ENCODE data around the gene EPHA2. TPM values are rescaled to one million over a fixed set of nuclear protein-coding genes. Genes with fewer than 3 reads are reported as not detected.
A peak's percentile ranks its signal among the peaks of the same experiment; 100 is the strongest.

EPHA2 gene
- polyA plus RNA-seq, 2 of the 4 experiments (the other 2 are of a cell fraction), result 59.3 to 93.2 TPM

- DNase-seq (ENCODE audit: low read depth in 1 of 2, low spot score in 1 of 2) (no peak), ATAC-seq (no peak), FAIRE-seq (no peak)
- Histone ChIP-seq H3K4me3 (no peak overlapping the region), H3K9me3 (no peaks in the 10 kb centered on the region), H3K4me2 (no peak overlapping the region), H3K27ac (no peak overlapping the region; a peak in 1 of 6 replicates), H3K4me1 (peaks cover 35% of the 10 kb centered on the region)
- CTCF ChIA-PET, result interaction anchor here (1.6 to 7.6 kb wide), 2 partner anchors 18 to 34 kb away, joined by 4 to 55 read pairs; no protein-coding TSS in a partner anchor
- WGBS (ENCODE audit: missing lambda C conversion rate), result 92% methylated on average over 8 of the region's 8 CpGs
- TF ChIP-seq FOSL2 (IDR thresholded peaks at IDR 0.05) (no peak), FOSL2 (CRISPR knock-in tag; IDR thresholded peaks at IDR 0.05) (no peak), ZFP36 (IDR thresholded peaks at IDR 0.05; ENCODE audit: borderline replicate concordance, partially characterized antibody) (peak; percentile 30)
- POLR2A ChIA-PET, result no interaction called here
Observed at GRCh38 chr1:16116625-16117024, 39.2 kb downstream of the EPHA2 start.

GRCh38 chr1:16116002-16116401, 39.9 kb downstream of the EPHA2 start:
- CTCF ChIA-PET, result interaction anchor here (7.6 kb wide), 1 partner anchor 34 kb away, joined by 55 read pairs; no protein-coding TSS in a partner anchor
- Histone ChIP-seq H3K27ac (peak overlapping the region in 1 of 2 experiments; percentile 23; a peak in 3 of 6 replicates), H3K4me1 (peaks cover 29% of the 10 kb centered on the region), H3K4me3 (no peak overlapping the region), H3K4me2 (no peak overlapping the region), H3K9me3 (no peaks in the 10 kb centered on the region)
- ATAC-seq, result no peak
- no peak for FAIRE-seq
- TF ChIP-seq MYC (IDR thresholded peaks at IDR 0.05; ENCODE audit: borderline replicate concordance, low read length), result no peak
- POLR2A ChIA-PET, result no interaction called here
- no peak for DNase-seq (ENCODE audit: low read depth in 1 of 2, low spot score in 1 of 2)
- WGBS (ENCODE audit: missing lambda C conversion rate), result 54% methylated on average over 2 of the region's 16 CpGs

- TF ChIP-seq CEBPB (IDR thresholded peaks at IDR 0.05) (no peak), ESRRA (IDR thresholded peaks at IDR 0.05; ENCODE audit: borderline replicate concordance, low read length) (no peak), EP300 (IDR thresholded peaks at IDR 0.05) (no peak), RNF2 (IDR thresholded peaks at IDR 0.05; ENCODE audit: borderline replicate concordance, low read depth) (no peak), REST (IDR thresholded peaks at IDR 0.05) (no peak), HES2 (IDR thresholded peaks at IDR 0.05) (no peak)
- DNase-seq (ENCODE audit: low read depth in 1 of 2, low spot score in 1 of 2), result no peak
- Histone ChIP-seq H3K4me1 (peaks cover 25% of the 10 kb centered on the region), H3K27ac (peak overlapping the region in 1 of 2 experiments; percentile 23; a peak in 2 of 6 replicates), H3K9me3 (no peaks in the 10 kb centered on the region), H3K4me2 (no peak overlapping the region), H3K4me3 (no peak overlapping the region)
- ChIA-PET CTCF (interaction anchor here (7.6 kb wide), 1 partner anchor 33 kb away, joined by 55 read pairs; no protein-coding TSS in a partner anchor), POLR2A (no interaction called here)
- no peak for FAIRE-seq
- no peak for ATAC-seq
- WGBS (ENCODE audit: missing lambda C conversion rate), result no CpG with 5 or more reads among the region's 6 CpGs
Observed at GRCh38 chr1:16115468-16115983, 40.3 kb downstream of the EPHA2 start.

GRCh38 chr1:16114527-16115467, 41.1 kb downstream of the EPHA2 start:
- Histone ChIP-seq H3K9me3 (no peaks in the 10 kb centered on the region), H3K4me3 (no peak overlapping the region), H3K4me1 (peaks cover 20% of the 10 kb centered on the region), H3K4me2 (no peak overlapping the region), H3K27ac (peak overlapping the region in 1 of 2 experiments; percentile 23; a peak in 2 of 6 replicates)
- FAIRE-seq, result no peak
- POLR2A ChIA-PET, result no interaction called here
- DNase-seq (ENCODE audit: low read depth in 1 of 2, low spot score in 1 of 2), result no peak
- 94% methylated on average over 12 of the region's 23 CpGs for WGBS (ENCODE audit: missing lambda C conversion rate)
- CTCF ChIA-PET, result interaction anchor here (0.7 to 7.6 kb wide), 4 partner anchors 33 to 44 kb away, joined by 3 to 55 read pairs (median 12); no protein-coding TSS in a partner anchor
- ATAC-seq, result no peak
- TF ChIP-seq RFX5 (IDR thresholded peaks at IDR 0.05), result no peak
- TF ChIP-seq CBX8 (IDR thresholded peaks at IDR 0.05), result no peak
- no peak for TF ChIP-seq TP53 (CRISPR knock-in tag; IDR thresholded peaks at IDR 0.05)
- TF ChIP-seq HOXB5 (CRISPR knock-in tag; IDR thresholded peaks at IDR 0.05), result no peak
- TF ChIP-seq ZC3H11A (IDR thresholded peaks at IDR 0.05), result no peak
- no peak for TF ChIP-seq ATOH8 (CRISPR knock-in tag; IDR thresholded peaks at IDR 0.05; ENCODE audit: low read depth)
- no peak for TF ChIP-seq RARB (CRISPR knock-in tag; IDR thresholded peaks at IDR 0.05)
- TF ChIP-seq E2F6 (IDR thresholded peaks at IDR 0.05; ENCODE audit: borderline replicate concordance, low read depth), result no peak
- no peak for TF ChIP-seq CHD4 (IDR thresholded peaks at IDR 0.05; ENCODE audit: borderline replicate concordance)
- TF ChIP-seq RNF2 (IDR thresholded peaks at IDR 0.05; ENCODE audit: borderline replicate concordance, low read depth), result no peak
- TF ChIP-seq POLR2AphosphoS2 (conservative IDR thresholded peaks at IDR 0.05; ENCODE audit: low read length), result no peak
- no peak for TF ChIP-seq RAD21 (conservative IDR thresholded peaks at IDR 0.05 in 1 of 2, IDR thresholded peaks at IDR 0.05 in 1 of 2)

Measured in A549 (cell line).